Glomerular visceral epithelial cell (primary cell): ENCODE data around the gene MAP3K5.
A peak's percentile ranks its signal among the peaks of the same experiment; 100 is the strongest.
"Not testable (repeated sequence)": the region's sequence is repeated elsewhere in the genome, so short reads cannot be mapped to it uniquely, and the experiment has no call there.

Experiments used
- DNase-seq: peaks from one replicate; pipeline ENCODE4 v3.0.0-alpha.2; 2016; ENCODE audit errors: extremely low spot score

Gene MAP3K5

DNA sequence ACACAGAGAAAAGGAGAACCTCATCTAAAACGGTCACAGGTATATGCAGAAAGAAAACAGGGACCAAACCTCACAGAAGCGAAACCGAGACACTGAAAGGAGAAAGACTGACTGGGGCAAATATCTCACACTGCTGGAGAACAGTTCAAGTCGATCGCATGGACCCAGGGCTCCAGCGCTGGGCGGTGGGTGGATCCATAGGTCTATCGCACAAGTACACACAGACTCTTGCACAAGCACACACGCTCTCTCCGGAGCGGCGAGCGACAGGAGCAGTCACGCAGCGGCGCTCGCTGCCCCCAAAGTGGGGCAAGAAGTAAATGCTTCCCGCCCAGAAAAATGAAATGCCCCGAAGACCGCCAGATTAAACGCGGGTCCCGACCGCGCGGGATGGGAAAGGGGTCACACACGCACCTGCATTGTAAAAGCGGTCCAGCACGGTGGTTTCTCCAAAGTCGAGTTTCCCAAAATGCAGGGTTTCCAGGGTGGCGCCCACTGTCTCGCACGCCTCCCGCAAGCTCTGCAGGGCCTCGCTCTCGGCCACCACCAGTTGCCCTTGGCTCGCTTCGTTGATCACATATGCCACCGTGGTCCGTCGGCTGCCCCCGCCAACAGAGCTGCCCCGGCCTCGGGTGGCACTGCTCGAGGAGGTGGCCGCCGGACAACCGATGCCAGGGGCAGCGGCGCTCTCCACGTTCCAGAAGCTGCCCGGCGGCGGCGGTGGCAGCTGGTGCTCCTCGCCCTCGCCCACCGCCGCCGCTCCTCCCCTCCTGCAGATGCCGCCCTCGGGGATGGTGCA, 782 bp downstream of the MAP3K5 start:
- DNase-seq: peak; percentile 63

DNA sequence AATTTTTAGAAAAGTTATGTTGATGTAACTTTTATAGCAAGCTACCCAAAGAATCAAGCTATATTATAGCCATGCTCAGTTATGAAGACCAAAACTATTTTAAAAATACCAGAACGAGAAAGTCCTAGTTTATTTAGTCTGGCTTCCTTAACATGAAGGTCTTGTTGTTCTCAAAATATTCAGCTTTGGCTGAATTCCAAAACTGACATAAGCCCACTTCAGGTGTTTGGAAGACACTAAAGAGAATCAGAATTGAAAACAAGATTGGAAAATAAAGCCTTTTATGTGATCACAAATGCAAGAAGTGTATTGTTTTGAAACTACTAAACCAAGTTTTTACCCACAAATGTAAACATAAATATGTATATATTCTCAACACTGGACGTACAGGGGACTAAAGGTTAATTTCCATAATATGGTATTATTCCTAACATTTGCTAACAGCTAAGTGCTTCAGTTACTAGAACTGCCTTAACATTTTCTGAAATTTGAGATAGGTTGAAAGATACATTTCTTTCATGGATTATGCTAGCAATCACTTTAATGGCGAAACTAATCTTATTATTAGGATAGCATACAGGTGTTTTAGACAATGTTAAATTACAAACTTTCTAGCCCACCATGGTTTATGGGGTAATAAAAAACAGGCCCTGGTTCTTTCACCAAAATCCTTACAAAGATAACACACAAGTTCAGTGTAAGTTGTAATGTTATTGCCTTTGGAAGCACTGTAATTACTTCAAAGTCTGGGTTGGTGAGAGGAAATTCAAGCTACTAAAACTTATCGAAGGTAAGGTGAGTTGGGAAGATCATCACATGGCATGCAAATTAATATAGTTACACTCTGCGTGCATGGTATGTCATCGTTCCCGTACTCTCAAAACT, 1.6 kb downstream of the MAP3K5 start:
- DNase-seq: no peak

DNA sequence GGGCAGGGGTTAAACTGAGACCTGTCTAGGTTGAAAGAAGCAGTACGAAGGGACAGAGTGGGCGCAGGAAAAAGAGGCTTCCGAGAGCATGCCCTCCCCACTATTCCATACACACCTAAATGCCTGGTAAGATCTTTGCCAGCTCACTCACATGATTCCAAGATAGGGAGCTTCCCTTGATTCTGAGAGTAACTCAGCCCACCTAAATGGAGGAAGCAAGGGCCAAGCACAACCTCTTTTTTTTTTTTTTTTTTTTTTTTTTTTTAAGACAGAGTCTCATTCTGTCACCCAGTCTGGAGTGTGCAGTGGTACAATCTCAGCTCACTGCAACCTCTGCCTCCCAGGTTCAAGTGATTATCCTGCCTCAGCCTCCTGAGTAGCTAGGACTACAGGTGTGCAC, 2.8 kb downstream of the MAP3K5 start:
- not testable (repeated sequence) for DNase-seq

DNA sequence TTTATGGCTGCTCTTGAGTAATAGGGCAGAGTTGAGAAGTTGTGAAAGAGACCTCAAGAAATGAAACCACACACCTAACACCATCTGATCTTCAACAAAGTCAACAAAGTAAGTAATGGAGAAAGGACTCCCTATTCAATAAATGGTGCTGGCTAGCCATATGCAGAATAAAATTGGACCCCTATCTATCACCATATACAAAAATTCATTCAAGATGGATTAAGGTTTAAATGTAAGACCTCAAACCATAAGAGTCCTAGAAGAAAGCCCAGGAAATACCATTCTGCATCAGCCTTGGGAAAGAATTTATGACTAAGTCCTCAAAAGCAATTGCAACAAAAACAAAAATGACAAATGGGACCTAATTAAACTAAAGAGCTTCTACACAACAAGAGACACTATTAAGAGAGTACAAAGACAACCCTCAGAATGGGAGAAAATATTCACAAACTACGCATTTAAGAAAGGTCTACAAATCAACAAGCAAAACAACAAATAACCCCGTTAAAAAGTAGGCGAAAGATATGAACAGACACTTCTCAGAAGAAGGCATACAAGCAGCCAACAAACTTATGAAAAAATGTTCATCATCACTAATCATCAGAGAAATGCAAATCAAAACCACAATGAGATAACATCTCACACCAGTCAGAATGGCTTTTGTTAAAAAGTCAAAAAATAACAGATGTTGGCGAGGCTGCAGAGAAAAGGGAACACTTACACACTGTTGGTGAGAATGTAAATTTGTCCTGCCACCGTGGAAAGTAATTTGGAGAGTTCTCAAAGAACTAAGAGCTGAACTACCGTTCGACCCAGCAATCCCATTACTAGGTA, 4.0 kb downstream of the MAP3K5 start:
- no peak for DNase-seq

DNA sequence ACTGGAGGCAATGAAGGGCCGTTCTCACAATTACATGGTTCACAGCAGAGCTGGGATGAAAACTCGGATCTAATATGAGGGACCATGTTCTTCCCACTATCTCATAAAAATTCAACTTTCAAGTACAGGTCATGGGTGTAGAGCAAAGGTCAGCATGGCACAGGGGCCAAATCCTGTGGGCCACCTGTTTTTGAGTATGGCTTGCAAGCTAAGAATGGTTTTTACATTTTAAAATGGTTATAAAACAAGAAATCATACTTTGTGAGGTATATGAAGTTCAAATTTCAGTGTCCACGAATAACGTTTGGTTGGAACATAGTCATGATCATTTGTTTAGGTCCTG, 4.6 kb downstream of the MAP3K5 start:
- no peak for DNase-seq

DNA sequence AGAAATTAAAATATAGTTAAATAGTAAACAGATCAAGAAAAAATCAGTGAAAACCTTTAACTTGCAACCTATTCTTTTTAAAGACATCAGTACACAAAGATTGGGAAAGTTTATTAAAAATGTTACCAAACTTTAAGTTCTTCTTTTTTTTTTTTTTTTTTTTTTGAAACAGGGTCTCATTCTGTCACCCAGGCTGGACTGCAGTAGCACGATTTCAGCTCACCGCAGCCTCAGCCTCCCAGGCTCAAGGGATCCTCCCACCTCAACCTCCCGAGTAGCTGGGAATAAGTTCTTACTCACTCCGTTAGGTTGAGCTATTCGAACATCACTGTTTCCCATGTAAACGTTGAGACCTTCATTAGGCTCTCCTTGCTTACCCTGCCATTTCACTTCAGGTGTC, 5.6 kb downstream of the MAP3K5 start:
- DNase-seq: no peak

DNA sequence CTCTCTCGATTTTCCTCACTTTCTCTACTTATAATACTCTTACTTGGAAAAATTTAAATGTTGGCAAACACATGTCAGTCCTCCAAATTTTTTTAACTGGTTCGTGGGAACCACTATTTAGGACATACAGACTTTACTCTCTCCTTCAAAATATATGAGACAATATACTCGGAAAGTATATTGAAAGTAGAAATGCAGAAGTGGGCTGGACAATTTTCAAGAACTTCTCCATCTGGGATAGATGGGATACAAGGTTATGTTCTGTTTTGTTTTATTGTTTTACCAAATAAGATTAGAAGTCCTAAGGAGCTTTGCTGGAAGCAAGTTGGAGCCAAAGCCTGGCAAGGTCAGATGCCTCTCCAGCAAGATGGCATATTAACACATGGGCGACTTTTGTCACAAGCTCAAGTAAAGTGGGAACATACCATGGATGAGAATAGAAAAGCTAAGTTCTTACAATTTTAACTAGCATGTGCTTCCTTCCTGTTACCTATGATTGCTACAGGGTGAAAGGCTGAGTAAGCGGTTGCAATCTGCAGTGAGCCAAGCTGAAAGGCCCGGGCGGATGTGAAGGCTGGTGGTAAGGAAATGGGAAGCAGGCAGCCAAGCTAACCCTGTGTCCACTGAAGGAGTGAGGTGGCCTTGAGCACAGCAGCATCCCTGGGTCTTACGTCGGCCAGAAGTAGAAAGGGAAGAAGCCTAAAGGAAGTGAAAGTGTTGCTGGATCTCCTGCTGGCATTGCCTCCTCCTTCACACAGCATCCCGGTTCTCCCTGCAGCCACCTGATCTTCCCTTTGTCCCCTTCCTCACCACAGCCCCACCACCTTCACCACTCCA, 7.1 kb downstream of the MAP3K5 start:
- no peak for DNase-seq

DNA sequence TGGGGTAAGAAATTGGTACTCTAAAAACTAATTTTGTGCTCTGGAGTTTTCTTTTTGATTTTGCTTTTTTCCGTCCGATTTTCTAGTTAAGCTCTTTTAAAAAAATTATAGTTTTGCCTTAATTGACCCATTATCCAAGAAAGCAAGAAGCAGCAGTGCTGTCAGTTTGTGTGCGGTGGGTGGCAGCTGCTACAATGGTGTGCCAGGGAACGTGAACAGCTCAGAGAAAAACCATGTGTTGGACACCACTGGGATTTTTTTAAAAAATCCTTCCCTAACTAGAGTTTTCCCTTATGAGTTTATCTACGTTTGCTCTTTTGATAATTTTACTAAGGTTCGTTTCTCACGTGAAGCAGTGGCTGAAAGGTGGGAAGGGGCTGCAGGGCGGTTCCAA, 8.0 kb downstream of the MAP3K5 start:
- DNase-seq: no peak

DNA sequence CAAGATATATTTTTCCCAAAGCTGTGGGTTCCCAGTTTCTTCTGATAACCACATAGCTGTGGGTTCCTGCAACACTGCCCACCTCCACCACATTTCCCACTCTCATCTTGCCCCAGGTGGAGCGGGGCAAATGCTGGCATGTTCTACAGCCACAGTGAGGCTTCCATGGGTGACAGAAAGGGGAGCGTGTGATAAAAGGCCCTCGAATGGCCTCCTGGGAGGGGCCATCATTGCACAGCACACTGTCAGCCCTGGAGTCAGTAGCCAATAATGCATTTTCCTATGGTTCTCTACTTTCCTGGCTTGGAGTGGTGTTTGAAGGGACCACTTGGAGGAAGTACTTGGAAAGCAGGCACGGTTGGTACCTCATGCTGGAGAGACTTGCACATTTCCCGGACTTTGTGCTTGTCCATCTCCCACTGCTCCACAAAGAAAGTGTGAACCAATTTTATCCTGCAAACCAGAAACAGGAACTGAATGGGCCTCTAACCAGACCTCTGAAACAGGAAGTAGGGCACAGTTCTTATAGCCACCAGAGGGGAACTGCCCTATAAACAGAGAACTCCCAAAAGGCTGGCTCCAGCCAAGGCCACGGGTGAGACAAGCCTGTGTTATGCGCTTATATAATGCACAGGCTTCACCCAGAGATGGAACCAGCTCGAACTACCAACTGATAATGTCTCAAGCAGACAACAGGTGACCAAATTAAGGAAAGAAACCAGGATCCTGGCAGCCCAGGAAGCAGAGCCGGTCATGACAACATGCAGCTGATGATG, 8.6 kb downstream of the MAP3K5 start:
- no peak for DNase-seq

DNA sequence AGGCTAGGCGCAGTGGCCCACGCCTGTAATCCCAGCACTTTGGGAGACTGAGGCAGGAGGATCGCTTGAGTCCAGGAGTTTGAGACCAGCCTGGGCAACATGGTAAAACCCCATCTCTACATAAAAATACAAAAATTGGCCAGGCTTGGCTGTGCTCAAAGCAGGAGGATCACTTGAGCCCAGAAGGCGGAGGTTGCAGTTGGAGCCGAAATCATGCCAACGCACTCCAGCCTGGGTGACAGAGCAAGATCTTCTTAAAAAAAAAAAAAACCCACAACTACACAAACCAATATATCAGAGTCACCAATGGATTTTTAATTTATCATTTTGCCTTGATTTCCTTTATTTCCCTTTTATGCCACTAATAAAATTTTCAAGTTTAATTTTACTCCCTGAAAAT, 9.3 kb downstream of the MAP3K5 start:
- no peak for DNase-seq

DNA sequence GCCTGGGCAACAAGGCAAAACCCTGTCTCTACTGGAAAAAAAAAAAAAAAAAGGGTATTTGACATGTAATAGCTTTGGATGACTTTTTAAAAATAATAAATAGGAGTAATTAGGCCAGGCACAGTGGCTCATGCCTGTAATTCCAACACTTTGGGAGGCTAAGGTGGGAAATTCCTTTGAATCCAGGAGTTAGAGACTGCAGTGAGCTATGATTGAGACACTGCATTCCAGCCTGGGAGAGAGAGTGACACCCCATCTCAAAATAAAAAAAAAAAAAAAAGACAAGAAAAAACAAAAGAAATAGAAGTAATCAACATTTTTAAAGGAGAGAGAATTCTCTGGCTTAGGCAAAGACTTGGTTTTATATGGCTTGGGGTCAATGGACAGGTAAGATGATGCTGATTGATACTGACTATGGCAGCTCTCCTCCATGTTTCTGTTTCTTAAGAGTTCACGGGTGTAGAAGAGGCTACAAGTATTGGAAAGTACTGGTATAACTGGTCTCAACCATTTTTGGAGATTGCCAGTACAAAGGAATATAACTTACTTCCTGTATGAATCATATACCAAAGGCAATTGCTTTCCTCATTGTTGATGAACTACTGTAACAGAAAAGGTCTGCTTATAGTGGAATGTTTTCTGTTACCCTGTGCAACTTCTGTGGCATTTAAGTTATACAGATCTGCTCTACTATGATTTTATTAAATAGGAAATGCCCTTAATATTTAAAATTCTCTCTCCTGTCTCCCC, 10.1 kb downstream of the MAP3K5 start:
- DNase-seq: peak; percentile 21

DNA sequence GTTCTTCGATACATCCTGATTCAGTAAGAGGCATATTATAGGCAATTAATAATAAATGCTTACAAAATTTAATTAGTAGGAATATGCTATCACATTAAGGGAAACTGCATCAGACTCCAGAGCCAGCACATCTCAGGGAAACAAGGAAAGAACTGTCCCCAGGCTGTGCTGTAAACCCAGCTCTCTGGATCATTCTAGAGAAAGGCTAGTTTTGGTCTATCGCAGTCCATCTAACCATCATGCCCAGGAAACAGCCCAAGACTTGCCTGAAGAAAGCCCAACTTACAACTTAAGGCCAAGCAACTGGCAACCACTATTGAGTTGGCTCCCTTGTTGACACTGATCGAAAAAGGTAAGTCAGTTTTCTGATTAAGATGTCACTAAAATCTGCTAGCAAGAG, 11.3 kb downstream of the MAP3K5 start:
- DNase-seq: no peak

DNA sequence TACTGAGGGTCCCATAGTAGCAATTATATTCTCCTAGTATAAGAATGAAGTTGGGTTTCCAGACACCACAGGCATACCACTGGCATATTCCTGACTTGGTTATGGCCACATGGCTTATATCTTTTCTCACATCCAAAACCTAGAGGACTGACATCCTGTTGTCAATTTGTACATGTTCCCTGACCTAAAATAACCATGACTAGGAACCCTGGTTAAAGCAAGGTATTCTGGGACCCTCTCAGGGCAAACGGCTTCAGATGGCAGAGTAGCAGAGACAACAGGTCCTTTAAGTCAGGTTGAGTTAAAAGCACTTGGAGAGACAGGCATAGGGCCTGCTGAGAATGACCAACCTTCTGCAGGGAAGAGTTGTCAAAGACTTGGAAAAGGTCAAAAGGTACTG, 12.6 kb downstream of the MAP3K5 start:
- DNase-seq: no peak

DNA sequence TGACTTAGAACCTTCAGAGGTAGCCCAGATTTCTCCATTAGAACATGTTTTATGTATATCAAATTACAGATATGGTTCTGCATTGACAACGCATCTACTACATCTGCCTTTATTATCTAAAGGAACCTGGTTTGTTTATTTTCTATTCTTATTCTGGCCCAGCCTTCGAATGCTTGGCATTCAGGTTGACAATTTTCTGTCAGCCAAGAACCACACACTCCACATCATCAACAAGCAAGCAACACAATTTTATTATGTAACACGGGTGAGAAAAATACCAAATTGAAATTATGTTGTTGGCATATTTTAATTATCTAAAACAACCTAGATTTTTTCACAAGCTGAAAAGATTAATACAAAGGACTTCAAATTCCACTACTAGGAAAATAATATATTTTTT, 14.6 kb downstream of the MAP3K5 start:
- DNase-seq: no peak

DNA sequence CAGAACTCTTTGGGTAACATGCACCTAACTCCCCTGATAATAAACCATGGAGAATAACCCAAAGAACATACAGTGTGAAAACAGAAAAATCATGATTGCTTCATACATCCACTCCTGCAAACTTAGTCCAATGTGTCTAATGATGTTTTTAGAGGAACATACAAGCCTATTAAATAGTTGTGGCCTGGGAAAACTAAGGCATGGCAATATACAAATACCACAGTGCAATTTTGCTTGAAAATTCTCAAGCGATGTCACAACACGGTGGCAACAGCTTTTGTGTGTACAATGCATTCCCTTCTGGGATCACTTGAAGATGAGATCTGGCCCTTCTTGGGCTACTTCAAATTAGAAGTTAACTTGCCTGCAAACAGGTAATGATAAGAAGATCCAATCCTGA, 16.7 kb downstream of the MAP3K5 start:
- DNase-seq: no peak

DNA sequence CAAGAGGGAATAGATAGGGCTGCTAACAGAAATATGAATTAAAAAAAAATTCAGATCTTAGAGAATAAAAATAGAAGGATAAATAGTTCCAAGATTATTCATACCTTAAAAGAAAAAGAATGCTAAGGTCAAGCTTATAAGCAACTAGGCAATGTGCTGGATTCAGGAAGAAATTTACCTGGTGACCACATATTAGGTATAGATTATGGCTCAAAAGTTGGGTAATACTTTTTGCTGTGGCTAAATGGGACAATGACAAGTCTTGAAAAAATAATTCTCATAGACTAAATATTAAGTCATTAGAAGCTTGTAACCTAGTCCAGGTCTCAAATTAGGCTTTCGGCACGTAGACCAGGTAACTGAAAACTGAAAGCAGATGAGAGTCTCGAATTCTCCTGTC, 17.2 kb downstream of the MAP3K5 start:
- DNase-seq: no peak

DNA sequence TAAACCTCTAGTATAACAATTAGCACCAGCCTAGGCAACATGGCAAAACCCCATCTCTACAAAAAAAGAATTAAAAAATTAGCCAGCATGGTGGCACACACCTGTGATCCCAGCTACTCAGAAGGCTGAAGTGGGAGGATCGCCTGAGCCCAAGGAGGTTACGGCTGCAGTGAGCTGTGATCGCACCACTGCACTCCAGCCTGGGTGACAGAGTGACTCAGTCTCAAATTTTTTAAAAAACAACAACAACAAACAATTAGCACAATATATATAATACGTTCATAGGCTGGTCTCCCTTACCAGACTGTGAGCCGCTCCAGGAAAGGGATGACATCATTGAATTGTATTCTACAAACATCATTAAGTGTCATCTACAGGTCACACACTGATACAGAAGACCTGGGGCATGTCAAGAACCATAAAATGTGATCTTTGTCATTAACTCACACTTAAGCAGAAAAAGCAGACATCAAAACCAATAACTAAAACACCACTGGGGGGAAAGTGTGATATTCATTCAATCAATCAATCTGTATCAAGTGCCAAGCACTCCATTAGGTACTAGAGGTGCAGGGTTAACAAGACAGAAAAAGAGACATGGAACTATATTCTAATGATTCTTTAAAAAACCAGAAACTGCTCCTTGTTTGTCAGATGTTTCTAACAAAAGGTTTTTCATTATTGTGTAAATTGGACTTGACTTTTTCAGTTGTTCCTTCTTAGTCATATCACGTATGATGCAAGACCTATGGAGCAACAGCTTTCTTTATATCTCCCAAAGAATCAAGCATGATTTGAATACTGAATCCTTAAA, 17.8 kb downstream of the MAP3K5 start:
- no peak for DNase-seq

DNA sequence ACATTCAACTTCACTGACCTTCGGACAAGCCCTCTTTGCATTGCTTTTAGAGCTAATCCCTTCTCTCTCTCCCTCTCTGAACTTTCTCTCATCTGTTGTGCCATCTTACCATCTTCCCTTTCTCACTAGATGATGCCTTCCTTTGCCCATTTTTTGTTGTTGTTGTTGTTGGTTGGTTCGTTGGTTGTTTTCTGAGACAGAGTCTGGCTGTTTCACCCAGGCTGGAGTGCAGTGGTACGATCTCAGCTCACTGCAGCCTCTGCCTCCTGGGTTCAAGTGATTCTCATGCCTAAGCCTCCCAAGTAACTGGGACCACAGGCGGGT, 18.8 kb downstream of the MAP3K5 start:
- DNase-seq: no peak
